RWPE2 (cell line): ENCODE data around the gene SSRP1.

Experiments used
- ATAC-seq: fragments of 200-7000 bp; cut with Tn5 transposase; 3 replicates; pipeline ENCODE4 v1.9.1; 2021; ENCODE audit warnings: low read depth
- DNase-seq: peaks from one replicate; pipeline ENCODE4 v3.0.0-alpha.2; 2020; ENCODE audit warnings: low spot score
- H3K27ac ChIP-seq: fragments of 450-650 bp; 2 replicates; pipeline ENCODE4 v1.5.1; 2017; ENCODE audit warnings: mild to moderate bottlenecking; ENCODE audit not compliant: poor library complexity, severe bottlenecking
- H3K27me3 ChIP-seq: fragments of 250-450 bp; sonication (Bioruptor Pico); 2 replicates; pipeline ENCODE4 v1.5.1; 2021; ENCODE audit warnings: mild to moderate bottlenecking, moderate library complexity; ENCODE audit not compliant: insufficient read depth, poor library complexity, severe bottlenecking
- H3K36me3 ChIP-seq: fragments of 250-450 bp; sonication (Bioruptor Pico); 2 replicates; pipeline ENCODE4 v1.5.1; 2020; ENCODE audit warnings: low read depth, mild to moderate bottlenecking, moderate library complexity
- H3K4me1 ChIP-seq: fragments of 250-450 bp; sonication (Bioruptor Pico); 2 replicates; pipeline ENCODE4 v1.5.1; 2021; ENCODE audit warnings: mild to moderate bottlenecking, moderate library complexity; ENCODE audit not compliant: insufficient read depth, poor library complexity, severe bottlenecking
- H3K4me3 ChIP-seq: fragments of 250-450 bp; sonication (Bioruptor Pico); 2 replicates; pipeline ENCODE4 v1.5.1; 2021; ENCODE audit warnings: mild to moderate bottlenecking, moderate library complexity; ENCODE audit not compliant: severe bottlenecking
- H3K9me3 ChIP-seq: fragments of 250-450 bp; sonication (Bioruptor Pico); 2 replicates; pipeline ENCODE4 v1.5.1; 2021; ENCODE audit warnings: mild to moderate bottlenecking, moderate library complexity; ENCODE audit not compliant: severe bottlenecking
- TF ChIP-seq, protein P1 (sequence below): fragments of 450-650 bp; IDR thresholded peaks from one replicate; pipeline ENCODE4 v1.5.1; 2017; ENCODE audit warnings: mild to moderate bottlenecking, moderate library complexity; ENCODE audit not compliant: poor library complexity, severe bottlenecking

SSRP1 gene

DNA sequence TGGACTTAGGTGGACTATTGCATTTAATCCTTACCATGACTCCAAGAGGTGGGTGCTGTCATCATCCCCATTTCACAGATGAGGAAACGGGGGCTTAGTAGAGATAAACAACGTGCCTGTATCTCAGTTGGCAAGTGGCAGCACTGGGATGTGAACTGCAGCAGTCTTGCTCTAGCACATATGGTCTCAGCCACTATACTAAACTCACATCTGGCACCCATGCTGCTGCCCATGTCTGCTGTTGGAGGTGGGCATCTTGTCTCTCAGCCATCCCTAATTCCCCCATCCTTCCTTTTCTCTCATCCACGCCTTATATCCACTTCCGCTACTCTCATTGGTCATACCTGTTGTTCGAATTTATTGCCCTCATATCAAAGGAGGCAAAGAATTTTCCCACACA, 41.4 kb upstream of the SSRP1 start:
- H3K9me3 ChIP-seq: no peaks in the 10 kb centered on the region
- H3K27ac ChIP-seq: no peak overlapping the region
- no peaks in the 10 kb centered on the region for H3K4me1 ChIP-seq
- no peaks in the 10 kb centered on the region for H3K27me3 ChIP-seq
- no peaks in the 10 kb centered on the region for H3K36me3 ChIP-seq
- no peak for DNase-seq
- H3K4me3 ChIP-seq: no peak overlapping the region
- no peak for ATAC-seq
- TF ChIP-seq, protein P1, sequence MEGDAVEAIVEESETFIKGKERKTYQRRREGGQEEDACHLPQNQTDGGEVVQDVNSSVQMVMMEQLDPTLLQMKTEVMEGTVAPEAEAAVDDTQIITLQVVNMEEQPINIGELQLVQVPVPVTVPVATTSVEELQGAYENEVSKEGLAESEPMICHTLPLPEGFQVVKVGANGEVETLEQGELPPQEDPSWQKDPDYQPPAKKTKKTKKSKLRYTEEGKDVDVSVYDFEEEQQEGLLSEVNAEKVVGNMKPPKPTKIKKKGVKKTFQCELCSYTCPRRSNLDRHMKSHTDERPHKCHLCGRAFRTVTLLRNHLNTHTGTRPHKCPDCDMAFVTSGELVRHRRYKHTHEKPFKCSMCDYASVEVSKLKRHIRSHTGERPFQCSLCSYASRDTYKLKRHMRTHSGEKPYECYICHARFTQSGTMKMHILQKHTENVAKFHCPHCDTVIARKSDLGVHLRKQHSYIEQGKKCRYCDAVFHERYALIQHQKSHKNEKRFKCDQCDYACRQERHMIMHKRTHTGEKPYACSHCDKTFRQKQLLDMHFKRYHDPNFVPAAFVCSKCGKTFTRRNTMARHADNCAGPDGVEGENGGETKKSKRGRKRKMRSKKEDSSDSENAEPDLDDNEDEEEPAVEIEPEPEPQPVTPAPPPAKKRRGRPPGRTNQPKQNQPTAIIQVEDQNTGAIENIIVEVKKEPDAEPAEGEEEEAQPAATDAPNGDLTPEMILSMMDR: no peak

DNA sequence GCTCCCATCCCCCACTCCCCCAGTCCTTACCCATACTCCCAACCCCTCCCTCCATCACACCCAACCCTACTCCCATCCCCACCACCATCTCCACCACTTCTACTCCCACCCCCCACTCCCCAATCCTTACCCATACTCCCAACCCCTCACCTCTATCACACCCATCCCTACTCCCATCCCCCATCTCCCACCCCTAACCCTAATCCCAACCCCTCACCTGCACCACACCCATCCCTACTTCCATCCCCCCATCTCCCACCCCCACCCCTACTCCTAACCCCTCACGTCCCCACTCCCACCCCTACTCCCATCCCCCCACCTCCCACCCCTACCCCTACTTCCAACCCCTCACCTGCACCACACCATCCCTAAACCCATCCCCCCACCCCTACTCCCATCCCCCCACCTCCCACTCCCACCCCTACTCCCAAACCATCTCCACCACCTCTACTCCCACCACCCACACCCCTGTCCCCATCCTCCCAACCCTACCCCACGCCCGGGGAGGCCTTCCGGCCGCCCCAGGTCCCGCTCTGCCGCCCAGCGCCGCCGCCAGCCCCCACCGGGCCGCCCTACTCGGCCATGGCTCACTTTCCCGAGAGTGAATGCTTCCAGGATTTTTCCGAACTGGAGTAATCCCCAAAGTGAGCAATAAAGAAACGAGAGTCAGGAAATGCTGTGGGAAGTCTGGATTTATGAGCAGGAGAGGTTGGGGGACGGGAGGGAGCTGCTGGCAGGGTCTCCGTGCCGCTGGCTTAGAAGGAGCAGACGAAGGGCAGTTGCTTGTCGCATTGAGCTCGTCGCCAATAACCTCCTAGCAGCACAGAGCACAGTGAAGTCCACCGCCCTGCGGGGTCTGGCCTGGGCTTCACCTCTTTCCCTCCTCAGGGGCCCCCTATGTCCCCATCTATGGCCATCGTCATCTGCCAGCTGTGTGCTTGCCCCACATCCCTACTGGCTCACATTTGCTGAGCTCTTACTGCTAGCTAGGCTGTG, 40.7 kb upstream of the SSRP1 start:
- Histone ChIP-seq H3K4me1 (no peaks in the 10 kb centered on the region), H3K27me3 (no peaks in the 10 kb centered on the region), H3K27ac (no peak overlapping the region), H3K4me3 (no peak overlapping the region), H3K36me3 (no peaks in the 10 kb centered on the region), H3K9me3 (no peaks in the 10 kb centered on the region)
- DNase-seq: no peak
- no peak for ATAC-seq
- TF ChIP-seq, protein P1: no peak

DNA sequence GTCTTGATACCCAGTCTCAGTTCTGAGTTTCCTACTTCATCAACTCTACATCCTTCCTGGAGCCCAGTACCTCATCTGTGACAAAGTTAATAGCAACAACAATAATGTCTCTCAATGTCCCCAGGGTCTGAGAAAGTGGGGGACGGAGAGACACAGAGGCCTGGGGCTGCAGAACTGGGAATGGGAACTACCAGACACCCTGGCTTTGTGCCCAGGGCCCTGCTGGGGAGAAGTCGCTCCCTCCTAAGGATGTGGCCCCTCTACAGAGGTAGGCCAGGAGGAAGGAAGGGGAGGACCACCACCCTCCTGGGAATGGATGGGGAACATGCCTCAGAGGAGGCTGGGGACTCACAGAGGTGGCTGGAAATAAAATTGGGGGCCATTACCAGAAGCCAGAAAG, 39.8 kb upstream of the SSRP1 start:
- Histone ChIP-seq H3K27ac (no peak overlapping the region), H3K27me3 (no peaks in the 10 kb centered on the region), H3K4me3 (no peak overlapping the region), H3K4me1 (no peaks in the 10 kb centered on the region), H3K9me3 (no peaks in the 10 kb centered on the region), H3K36me3 (no peaks in the 10 kb centered on the region)
- TF ChIP-seq, protein P1: no peak
- ATAC-seq (no peak), DNase-seq (no peak)

DNA sequence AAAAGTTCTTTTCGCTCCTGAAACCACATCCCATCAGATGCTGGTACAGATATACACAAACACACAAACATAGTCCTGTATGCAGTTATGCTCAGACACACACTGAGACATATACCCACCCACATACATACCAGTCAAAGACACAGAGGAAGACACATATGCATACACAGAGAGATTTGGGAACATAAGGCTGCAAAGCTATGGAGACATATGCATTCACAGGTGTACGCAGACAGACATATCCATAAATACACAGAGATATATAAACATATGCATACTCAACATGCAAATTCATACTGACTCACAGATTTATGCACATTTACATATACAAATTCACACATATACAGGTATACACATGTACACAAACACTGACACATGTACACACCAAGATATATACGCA, 39.3 kb upstream of the SSRP1 start:
- Histone ChIP-seq H3K4me1 (peaks cover 4% of the 10 kb centered on the region), H3K9me3 (no peaks in the 10 kb centered on the region), H3K4me3 (no peak overlapping the region), H3K27me3 (no peaks in the 10 kb centered on the region), H3K27ac (no peak overlapping the region), H3K36me3 (no peaks in the 10 kb centered on the region)
- TF ChIP-seq, protein P1: no peak
- DNase-seq (no peak), ATAC-seq (no peak)

DNA sequence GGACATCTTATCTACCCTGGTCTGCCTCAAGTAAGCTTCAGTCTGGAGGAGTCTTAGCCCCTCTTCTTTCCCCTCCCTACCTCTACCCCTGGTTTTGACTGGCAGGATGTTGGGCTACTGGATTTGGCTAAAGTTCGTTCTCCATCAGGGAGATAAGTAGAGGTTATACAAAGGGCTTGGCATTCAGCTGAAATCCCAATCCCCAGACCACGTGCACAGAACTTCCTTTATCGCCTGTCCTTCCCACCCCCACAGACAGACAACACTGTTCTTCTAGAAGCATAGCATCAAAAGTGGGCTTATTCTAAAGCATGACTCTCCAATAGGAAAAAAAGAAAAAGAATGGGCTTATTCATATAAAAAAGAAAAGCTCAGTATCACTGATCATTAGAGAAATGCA, 37.5 kb upstream of the SSRP1 start:
- no peak overlapping the region for H3K4me3 ChIP-seq
- TF ChIP-seq, protein P1: no peak
- no peaks in the 10 kb centered on the region for H3K36me3 ChIP-seq
- ATAC-seq (no peak), DNase-seq (no peak)
- H3K27me3 ChIP-seq: no peaks in the 10 kb centered on the region
- H3K4me1 ChIP-seq: peaks cover 7% of the 10 kb centered on the region
- no peaks in the 10 kb centered on the region for H3K9me3 ChIP-seq
- no peak overlapping the region for H3K27ac ChIP-seq
